Measurements from ENCODE around the gene NOP58. TPM values are rescaled to one million over a fixed set of nuclear protein-coding genes. Genes with fewer than 3 reads are reported as not detected.
"Not testable (repeated sequence)": the region's sequence is repeated elsewhere in the genome, so short reads cannot be mapped to it uniquely, and the experiment has no call there.

NOP58 gene, protein sequence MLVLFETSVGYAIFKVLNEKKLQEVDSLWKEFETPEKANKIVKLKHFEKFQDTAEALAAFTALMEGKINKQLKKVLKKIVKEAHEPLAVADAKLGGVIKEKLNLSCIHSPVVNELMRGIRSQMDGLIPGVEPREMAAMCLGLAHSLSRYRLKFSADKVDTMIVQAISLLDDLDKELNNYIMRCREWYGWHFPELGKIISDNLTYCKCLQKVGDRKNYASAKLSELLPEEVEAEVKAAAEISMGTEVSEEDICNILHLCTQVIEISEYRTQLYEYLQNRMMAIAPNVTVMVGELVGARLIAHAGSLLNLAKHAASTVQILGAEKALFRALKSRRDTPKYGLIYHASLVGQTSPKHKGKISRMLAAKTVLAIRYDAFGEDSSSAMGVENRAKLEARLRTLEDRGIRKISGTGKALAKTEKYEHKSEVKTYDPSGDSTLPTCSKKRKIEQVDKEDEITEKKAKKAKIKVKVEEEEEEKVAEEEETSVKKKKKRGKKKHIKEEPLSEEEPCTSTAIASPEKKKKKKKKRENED
- total RNA-seq (10 to 100 TPM; 42.4 to 49.2 TPM), polyA plus RNA-seq (100 to 1,000 TPM in 1 of 2 donors, 10 to 100 TPM in 1; 29.2 to 102 TPM)
- long read RNA-seq, donor 1, partial matches to known transcripts = 84 of 104 reads
- long read RNA-seq, donor 1, other reads (novel, unspliced or antisense) = 17 of 104 reads
- long read RNA-seq, donor 2, partial matches to known transcripts = 8 of 16 reads
- long read RNA-seq, donor 2, other reads (novel, unspliced or antisense) = 5 of 16 reads

DNA sequence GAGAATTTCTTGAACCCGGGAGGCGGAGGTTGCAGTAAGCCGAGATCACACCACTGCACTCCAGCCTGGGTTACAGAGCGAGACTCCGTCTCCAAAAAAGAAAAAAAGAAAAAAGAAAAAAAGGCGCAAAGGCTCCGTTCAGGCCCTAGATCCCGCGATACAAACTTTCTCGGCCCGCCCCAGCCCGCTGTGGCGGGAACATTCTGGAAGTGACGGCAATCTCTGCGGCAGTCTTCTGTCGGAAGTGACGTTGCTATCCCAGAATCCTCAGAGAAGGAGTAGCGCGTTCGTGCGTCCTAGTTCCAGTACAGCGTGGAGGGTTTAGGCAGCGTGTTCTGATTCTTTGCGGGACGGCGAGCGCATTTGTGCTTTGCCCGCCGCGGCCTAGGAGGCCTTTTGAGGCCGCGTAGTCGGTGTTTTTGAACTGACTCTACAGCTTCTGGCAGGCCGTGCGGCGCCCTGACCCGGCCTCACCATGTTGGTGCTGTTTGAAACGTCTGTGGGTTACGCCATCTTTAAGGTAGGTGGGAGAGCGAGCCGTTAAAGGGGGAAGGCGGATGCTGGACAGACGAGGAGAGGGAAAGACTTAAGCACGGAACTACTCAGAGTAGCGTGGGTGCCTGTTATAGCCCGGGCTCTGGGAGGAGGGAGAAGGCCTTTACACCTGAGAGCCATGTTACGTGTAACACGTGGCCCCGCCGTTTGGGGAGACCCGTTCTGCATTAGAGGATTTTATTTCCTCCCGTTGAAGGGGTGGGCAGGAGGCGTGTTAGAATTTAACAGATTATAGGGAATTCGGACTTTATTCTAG, at the start of gene NOP58:
Gene NOP58 (plus strand): TSS at position 297 of the 811 bp plus-strand sequence. CDS start 179 bp downstream, at position 476.
- Histone ChIP-seq H3K36me3 (ENCODE audit: control insufficient read depth in 1 of 2, insufficient read depth in 2 of 2, low read length in 1 of 2) (no peaks in the 10 kb centered on the region), H3K4me1 (ENCODE audit: control insufficient read depth in 1 of 2, insufficient read depth in 2 of 2, low read length in 2 of 2) (no peaks in the 10 kb centered on the region), H3K27ac (ENCODE audit: low read depth in 1 of 2, low read length in 2 of 2) (peak within 1 kb of the TSS; percentile 59 to 63), H3K4me3 (ENCODE audit: low read length in 2 of 2) (peak within 1 kb of the TSS; percentile 84 to 94), H3K27me3 (ENCODE audit: control insufficient read depth in 1 of 2, insufficient read depth in 2 of 2, low read length in 1 of 2) (no peaks in the 10 kb centered on the region), H3K9me3 (ENCODE audit: control insufficient read depth, low read length) (no peaks in the 10 kb centered on the region)
- peak; percentile 99 for ATAC-seq (ENCODE audit: low FRiP score)
- intact Hi-C loops (cut with DNase I) = loop anchor here in 1 of 2 donors (10.0 kb wide), 1 partner anchor 109 kb away; the partner anchor contains the start of gene BMPR2
- 0 to 1% methylated on average over 54 of the region's 54 CpGs for WGBS, 2 donors
- DNase-seq = peak; percentile 95

DNA sequence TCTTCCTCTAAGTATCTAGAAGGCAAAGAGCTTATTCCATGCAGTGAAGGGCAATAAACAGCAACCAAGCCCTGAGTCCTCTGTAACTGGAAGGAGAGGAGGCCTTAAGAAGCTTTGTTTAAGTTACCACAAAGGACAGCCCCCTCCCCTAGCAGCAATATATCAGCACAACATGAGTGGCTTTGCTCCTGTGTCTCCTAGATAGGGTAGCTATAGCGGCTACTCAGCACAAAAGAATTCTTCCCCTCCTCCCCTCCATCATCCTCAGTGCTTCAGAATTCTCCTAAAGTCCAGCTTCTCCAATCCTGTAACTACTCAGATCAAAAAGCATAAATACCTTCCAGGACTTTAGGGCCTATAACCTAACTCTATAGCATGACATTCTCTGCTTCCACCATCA, 43.7 kb upstream of the NOP58 start:
- Histone ChIP-seq H3K27me3 (ENCODE audit: control insufficient read depth in 1 of 2, insufficient read depth in 2 of 2, low read length in 1 of 2) (no peaks in the 10 kb centered on the region), H3K9me3 (ENCODE audit: control insufficient read depth, low read length) (no peaks in the 10 kb centered on the region), H3K4me3 (ENCODE audit: low read length in 2 of 2) (no peak overlapping the region), H3K36me3 (ENCODE audit: control insufficient read depth in 1 of 2, insufficient read depth in 2 of 2, low read length in 1 of 2) (peaks cover 0 to 4% of the 10 kb centered on the region in 2 donors), H3K4me1 (ENCODE audit: control insufficient read depth in 1 of 2, insufficient read depth in 2 of 2, low read length in 2 of 2) (peaks cover 0 to 2% of the 10 kb centered on the region in 2 donors), H3K27ac (ENCODE audit: low read depth in 1 of 2, low read length in 2 of 2) (peak overlapping the region in 1 of 2 donors; percentile 33)
- ATAC-seq (ENCODE audit: low FRiP score) (no peak), DNase-seq (no peak)
- 44 to 45% methylated on average over 1 of the region's 1 CpG for WGBS, 2 donors
- intact Hi-C loops (cut with DNase I) = no loop called here

DNA sequence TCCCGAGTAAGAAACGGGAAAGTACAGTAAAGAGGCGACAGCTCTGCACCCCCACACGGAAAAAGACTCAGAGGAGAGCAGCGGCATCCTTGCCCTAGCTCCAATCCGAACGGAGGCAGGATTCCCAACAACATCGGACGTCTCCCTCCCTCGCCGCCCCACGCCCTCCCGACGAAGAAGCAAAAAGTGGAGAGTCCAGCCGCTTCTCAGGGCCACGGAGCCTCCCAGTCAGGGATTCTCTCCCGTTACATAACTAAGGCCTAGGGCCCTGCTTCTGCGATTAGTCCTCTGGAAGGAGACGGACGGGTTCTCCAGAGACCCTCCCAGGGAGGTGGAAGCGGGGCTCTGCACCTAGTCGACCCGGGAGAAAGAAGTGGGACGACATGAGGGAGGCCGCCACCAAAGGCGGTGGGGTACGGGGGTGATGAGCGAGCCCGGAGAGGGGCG, 27.8 kb upstream of the NOP58 start:
- intact Hi-C loops (cut with DNase I) = no loop called here
- Histone ChIP-seq H3K36me3 (ENCODE audit: control insufficient read depth in 1 of 2, insufficient read depth in 2 of 2, low read length in 1 of 2) (no peaks in the 10 kb centered on the region), H3K9me3 (ENCODE audit: control insufficient read depth, low read length) (no peaks in the 10 kb centered on the region), H3K4me3 (ENCODE audit: low read length in 2 of 2) (peak overlapping the region; percentile 90 to 98), H3K27me3 (ENCODE audit: control insufficient read depth in 1 of 2, insufficient read depth in 2 of 2, low read length in 1 of 2) (no peaks in the 10 kb centered on the region), H3K4me1 (ENCODE audit: control insufficient read depth in 1 of 2, insufficient read depth in 2 of 2, low read length in 2 of 2) (peaks cover 0 to 1% of the 10 kb centered on the region in 2 donors), H3K27ac (ENCODE audit: low read depth in 1 of 2, low read length in 2 of 2) (peak overlapping the region in 1 of 2 donors; percentile 4)
- peak; percentile 64 for ATAC-seq (ENCODE audit: low FRiP score)
- peak in 1 of 2 donors; percentile 51 for DNase-seq
- 0% methylated on average over 28 to 30 of the region's 30 CpGs for WGBS, 2 donors

DNA sequence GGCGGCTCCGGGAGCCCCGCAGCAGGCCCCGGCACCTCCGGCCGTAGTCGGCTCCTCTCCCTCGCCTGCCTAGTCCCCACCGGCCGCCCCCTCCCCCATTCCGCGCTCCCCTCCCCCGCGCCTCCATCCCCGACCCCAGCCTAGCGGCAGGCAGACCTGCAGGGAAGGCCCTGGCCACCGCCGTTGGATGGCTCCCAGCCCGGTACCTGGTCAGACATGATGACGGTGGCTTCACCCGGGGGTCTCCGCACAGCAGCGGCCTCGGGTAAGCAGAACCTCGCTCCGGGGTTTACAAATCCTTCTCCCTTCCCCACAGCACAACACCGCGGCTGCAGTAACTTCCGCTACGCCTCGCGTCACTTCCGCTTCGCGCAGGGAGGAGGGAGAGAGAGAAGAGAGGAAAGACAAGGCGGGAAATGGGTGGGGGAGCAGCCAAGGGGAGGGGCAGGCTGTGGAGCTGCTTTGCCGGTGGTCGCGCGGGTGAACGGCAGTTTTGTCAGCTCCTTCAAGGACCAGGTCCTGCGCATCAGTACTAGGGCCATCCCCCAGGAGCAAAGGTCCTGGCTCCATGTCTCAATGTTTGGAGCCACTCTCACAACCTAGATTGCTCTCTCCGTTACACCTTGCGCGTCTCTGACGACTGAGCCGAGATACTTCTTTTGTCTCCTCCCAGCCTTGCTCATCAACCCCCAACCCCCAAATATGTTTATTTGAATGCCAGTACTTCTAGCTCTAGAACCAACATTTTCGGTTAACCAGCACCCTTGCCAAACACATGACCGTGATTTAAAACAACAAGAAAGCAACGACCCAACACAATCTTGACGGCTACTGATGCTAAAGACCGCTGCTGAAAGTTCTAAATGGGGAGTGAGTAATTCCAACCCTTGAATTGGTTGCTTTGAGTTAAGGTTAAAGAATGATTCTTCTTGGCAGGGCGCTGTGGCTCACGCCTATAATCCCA, 27.0 kb upstream of the NOP58 start, which contains the start of gene SUMO1:
Gene SUMO1 (minus strand): TSS at position 364 of the 964 bp plus-strand sequence. CDS start 146 bp downstream, at position 218.
- H3K27ac ChIP-seq (ENCODE audit: low read depth in 1 of 2, low read length in 2 of 2) = peak within 1 kb of the TSS in 1 of 2 donors; percentile 87
- H3K27me3 ChIP-seq (ENCODE audit: control insufficient read depth in 1 of 2, insufficient read depth in 2 of 2, low read length in 1 of 2) = no peaks in the 10 kb centered on the region
- H3K4me1 ChIP-seq (ENCODE audit: control insufficient read depth in 1 of 2, insufficient read depth in 2 of 2, low read length in 2 of 2) = no peaks in the 10 kb centered on the region
- peak within 1 kb of the TSS; percentile 90 to 98 for H3K4me3 ChIP-seq (ENCODE audit: low read length in 2 of 2)
- 2% methylated on average over 44 to 54 of the region's 54 CpGs for WGBS, 2 donors
- DNase-seq (peak; percentile 95 to 98), ATAC-seq (ENCODE audit: low FRiP score) (peak; percentile 97)
- intact Hi-C loops (cut with DNase I) = no loop called here
- H3K36me3 ChIP-seq (ENCODE audit: control insufficient read depth in 1 of 2, insufficient read depth in 2 of 2, low read length in 1 of 2) = no peaks in the 10 kb centered on the region
- H3K9me3 ChIP-seq (ENCODE audit: control insufficient read depth, low read length) = no peaks in the 10 kb centered on the region

DNA sequence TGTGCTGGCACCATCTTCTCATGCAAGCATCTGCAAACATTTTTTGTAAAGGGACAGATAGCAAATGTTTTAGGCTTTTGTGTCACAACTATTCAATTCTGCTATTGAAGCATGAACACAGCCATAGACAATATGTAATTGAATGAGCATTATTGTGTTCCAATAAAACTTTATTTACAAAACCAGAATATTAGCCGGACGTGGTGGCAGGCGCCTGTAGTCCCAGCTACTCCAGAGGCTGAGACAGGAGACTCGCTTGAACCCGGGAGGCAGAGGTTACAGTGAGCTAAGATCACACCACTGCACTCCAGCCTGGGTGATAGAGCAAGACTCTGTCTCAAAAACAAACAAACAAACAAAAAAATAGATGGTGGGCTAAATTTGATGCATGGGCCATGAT, 17.9 kb upstream of the NOP58 start:
- H3K27me3 ChIP-seq (ENCODE audit: control insufficient read depth in 1 of 2, insufficient read depth in 2 of 2, low read length in 1 of 2); H3K9me3 ChIP-seq (ENCODE audit: control insufficient read depth, low read length); H3K27ac ChIP-seq (ENCODE audit: low read depth in 1 of 2, low read length in 2 of 2); intact Hi-C loops (cut with DNase I); H3K4me3 ChIP-seq (ENCODE audit: low read length in 2 of 2); ATAC-seq (ENCODE audit: low FRiP score); H3K4me1 ChIP-seq (ENCODE audit: control insufficient read depth in 1 of 2, insufficient read depth in 2 of 2, low read length in 2 of 2); H3K36me3 ChIP-seq (ENCODE audit: control insufficient read depth in 1 of 2, insufficient read depth in 2 of 2, low read length in 1 of 2); DNase-seq: not testable (repeated sequence)
- 93 to 96% methylated on average over 5 of the region's 5 CpGs for WGBS, 2 donors

DNA sequence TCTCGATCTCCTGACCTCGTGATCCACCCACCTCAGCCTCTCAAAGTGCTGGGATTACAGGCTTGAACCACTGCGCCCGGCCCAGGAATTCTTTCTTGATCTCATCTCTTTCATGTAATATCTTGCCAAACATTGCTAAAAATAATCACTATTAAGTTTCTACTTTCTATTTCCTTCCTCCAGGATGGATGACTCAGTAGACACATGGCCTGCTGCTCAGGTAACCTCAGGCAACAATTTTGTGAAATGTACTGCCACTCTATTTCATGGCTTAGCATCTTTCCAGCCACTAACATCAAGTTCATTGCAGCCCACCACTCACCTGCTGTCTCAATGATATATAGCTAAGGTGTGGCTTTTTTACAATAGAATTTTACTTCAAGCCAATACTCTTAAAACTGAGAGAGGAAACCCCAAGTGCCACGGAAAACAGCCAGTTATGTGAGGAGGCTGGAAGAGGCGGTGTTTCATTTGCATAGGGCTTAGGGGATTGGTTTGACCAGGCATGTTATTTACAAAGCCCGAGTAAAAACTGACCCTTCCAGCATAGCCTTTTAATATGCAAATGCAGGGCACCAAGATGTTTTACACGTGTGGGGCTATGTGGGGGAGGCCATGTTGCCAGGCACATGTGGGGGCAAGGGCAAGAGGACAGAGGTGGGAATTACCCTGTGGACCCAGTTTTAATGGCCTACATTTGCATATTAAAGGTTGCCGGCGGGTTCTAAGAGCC, 15.9 kb upstream of the NOP58 start:
- Histone ChIP-seq H3K27me3 (ENCODE audit: control insufficient read depth in 1 of 2, insufficient read depth in 2 of 2, low read length in 1 of 2) (no peaks in the 10 kb centered on the region), H3K4me1 (ENCODE audit: control insufficient read depth in 1 of 2, insufficient read depth in 2 of 2, low read length in 2 of 2) (no peaks in the 10 kb centered on the region), H3K27ac (ENCODE audit: low read depth in 1 of 2, low read length in 2 of 2) (no peak overlapping the region), H3K4me3 (ENCODE audit: low read length in 2 of 2) (no peak overlapping the region), H3K9me3 (ENCODE audit: control insufficient read depth, low read length) (no peaks in the 10 kb centered on the region), H3K36me3 (ENCODE audit: control insufficient read depth in 1 of 2, insufficient read depth in 2 of 2, low read length in 1 of 2) (no peaks in the 10 kb centered on the region)
- ATAC-seq (ENCODE audit: low FRiP score) (no peak), DNase-seq (no peak)
- WGBS, 2 donors = 50 to 56% methylated on average over 10 of the region's 10 CpGs
- intact Hi-C loops (cut with DNase I) = no loop called here

DNA sequence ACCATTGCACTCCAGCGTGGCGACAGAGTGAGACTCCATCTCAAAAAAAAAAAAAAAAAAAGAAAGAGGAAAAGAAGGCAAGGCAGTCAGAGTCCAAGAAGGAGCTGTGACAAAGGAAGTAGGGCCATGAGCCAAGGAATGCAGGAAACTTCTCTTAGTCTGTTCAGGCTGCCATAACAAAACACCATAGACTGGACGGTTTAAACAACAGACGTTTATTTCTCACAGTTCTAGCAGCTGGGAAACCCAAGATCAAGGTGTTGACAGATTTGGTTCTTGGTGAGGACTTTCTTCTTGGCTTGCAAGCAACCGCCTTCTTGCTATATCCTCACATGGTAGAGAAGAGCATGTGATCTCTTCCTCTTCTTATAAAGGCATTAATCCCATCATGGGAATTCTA, 14.1 kb upstream of the NOP58 start:
- H3K9me3 ChIP-seq (ENCODE audit: control insufficient read depth, low read length) = no peaks in the 10 kb centered on the region
- H3K36me3 ChIP-seq (ENCODE audit: control insufficient read depth in 1 of 2, insufficient read depth in 2 of 2, low read length in 1 of 2) = no peaks in the 10 kb centered on the region
- DNase-seq (no peak), ATAC-seq (ENCODE audit: low FRiP score) (no peak)
- no peak overlapping the region for H3K27ac ChIP-seq (ENCODE audit: low read depth in 1 of 2, low read length in 2 of 2)
- no peak overlapping the region for H3K4me3 ChIP-seq (ENCODE audit: low read length in 2 of 2)
- intact Hi-C loops (cut with DNase I) = no loop called here
- 59 to 69% methylated on average over 5 of the region's 5 CpGs for WGBS, 2 donors
- no peaks in the 10 kb centered on the region for H3K4me1 ChIP-seq (ENCODE audit: control insufficient read depth in 1 of 2, insufficient read depth in 2 of 2, low read length in 2 of 2)
- H3K27me3 ChIP-seq (ENCODE audit: control insufficient read depth in 1 of 2, insufficient read depth in 2 of 2, low read length in 1 of 2) = no peaks in the 10 kb centered on the region

Data from aorta (tissue), 5 donors.